Epithelial cell of esophagus (primary cell): Measurements from ENCODE around the gene CTBP2.

Source experiments
- DNase-seq: peaks from one replicate; pipeline ENCODE4 v3.0.0; 2010; ENCODE audit warnings: low read depth
- H3K4me3 ChIP-seq: 2 replicates; pipeline ENCODE4 v1.5.1; 2011; ENCODE audit warnings: mild to moderate bottlenecking, low read length, control low read depth
- CTCF ChIP-seq: IDR thresholded peaks from 2 replicates; pipeline ENCODE4 v1.5.1; 2011; ENCODE audit warnings: low read depth, mild to moderate bottlenecking, low read length, control low read depth, inconsistent platforms; ENCODE audit not compliant: insufficient read depth; ENCODE audit errors: missing control alignments

Gene CTBP2

DNA sequence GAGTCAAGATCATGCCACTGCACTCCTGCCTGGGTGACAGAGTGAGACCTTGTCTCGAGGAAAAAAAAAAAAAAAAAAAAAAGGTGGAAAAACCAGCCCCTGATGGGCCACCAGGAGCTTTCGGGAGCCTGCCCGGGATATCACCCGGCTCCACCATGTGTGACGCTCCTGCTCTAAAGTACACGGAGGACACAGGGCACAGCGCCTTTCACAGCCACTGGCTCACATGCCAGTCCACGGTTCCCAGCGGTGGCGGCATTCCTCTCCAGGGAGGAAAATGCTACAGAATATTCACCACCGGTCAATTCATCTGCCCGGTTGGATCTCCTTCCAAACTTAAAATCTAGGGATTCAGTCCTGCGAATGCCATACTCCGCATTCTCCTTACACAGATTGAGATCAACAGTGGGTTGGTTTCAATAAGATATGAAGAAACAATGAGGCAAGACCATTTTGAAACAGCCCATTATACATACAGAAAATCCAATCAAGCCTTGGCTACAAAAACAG, 81.2 kb downstream of the CTBP2 start:
- no peak for DNase-seq
- TF ChIP-seq CTCF = no peak

GRCh38 chr10:125076891-125077541, 83.3 kb downstream of the CTBP2 start:
- no peak for DNase-seq
- no peak overlapping the region for H3K4me3 ChIP-seq
- TF ChIP-seq CTCF = no peak

More for the DNA sequence above, 81.2 kb downstream of the CTBP2 start:
- H3K4me3 ChIP-seq = no peak overlapping the region

DNA sequence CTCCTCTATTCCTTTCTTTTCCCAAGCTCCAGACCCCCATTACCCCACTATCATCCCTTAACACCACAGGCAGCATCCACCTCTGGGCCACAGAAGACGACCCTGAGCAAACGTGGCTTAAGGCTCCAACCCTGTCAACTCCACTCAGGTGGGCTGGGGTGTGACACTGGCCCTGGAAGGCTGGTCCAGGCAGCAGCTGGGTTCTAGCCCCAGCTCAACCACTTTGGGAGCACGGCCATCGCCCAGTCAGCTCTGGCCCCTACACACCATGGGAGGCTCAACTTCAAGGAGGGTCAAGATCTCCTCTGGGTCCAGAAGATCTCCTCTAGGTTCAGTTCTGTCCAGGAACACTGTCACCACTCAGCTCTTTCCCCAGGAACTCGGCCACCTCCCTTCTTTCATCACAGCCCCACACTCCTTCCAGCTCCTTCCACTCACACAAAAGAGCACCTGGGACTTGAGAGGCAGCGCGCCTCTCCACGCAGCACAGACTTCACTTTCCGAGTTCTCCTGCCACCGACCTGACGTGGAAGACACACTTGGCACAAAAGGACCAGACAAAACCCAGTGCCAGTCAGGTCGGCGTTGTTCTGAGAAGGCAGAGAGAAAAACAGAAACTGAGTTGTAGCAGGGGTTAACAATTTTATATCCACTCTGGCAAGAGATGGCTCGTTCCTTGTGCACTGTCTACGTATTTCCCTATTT, 84.1 kb downstream of the CTBP2 start:
- DNase-seq = no peak
- no peak for TF ChIP-seq CTCF
- no peak overlapping the region for H3K4me3 ChIP-seq

GRCh38 chr10:125073996-125074395, 86.4 kb downstream of the CTBP2 start:
- DNase-seq = no peak
- no peak overlapping the region for H3K4me3 ChIP-seq
- TF ChIP-seq CTCF = no peak

GRCh38 chr10:125072794-125073193, 87.6 kb downstream of the CTBP2 start:
- no peak overlapping the region for H3K4me3 ChIP-seq
- no peak for TF ChIP-seq CTCF

GRCh38 chr10:125071008-125071407, 89.4 kb downstream of the CTBP2 start:
- H3K4me3 ChIP-seq = no peak overlapping the region
- no peak for DNase-seq
- no peak for TF ChIP-seq CTCF

More at GRCh38 chr10:125072794-125073193, 87.6 kb downstream of the CTBP2 start:
- DNase-seq = no peak
